CD4-positive, alpha-beta T cell (primary cell): ENCODE results near the gene RNF41. TPM values are rescaled to one million over a fixed set of nuclear protein-coding genes. Genes with fewer than 3 reads are reported as not detected.
A peak's percentile ranks its signal among the peaks of the same experiment; 100 is the strongest.

Source experiments
- ATAC-seq: fragments of 200-7000 bp; cut with Tn5 transposase; one replicate; pipeline ENCODE4 v1.10.0; 2022; ENCODE audit warnings: mild to moderate bottlenecking; ENCODE audit not compliant: poor library complexity
- CTCF ChIA-PET: fragments of 350-600 bp; sonication (Branson Sonifier 250); formaldehyde crosslinking; loops from one replicate; lab custom pipeline; 2021; ENCODE audit warnings: antibody characterized with exemption, inconsistent platforms; lab: Charles Lee
- POLR2A ChIA-PET: fragments of 350-600 bp; sonication (Branson Sonifier 250); formaldehyde crosslinking; loops from one replicate; lab custom pipeline; 2021; ENCODE audit warnings: antibody characterized with exemption, inconsistent platforms; lab: Charles Lee
- DNase-seq, 14 experiments: peaks; one replicate each; pipeline ENCODE4 v3.0.0-alpha.2; 2013 to 2020; ENCODE audit warnings: mixed read lengths in 2 of 14
- H3K27ac ChIP-seq, 2 donors: one replicate each; pipeline versions ENCODE4 v1.5.1 to v1.7.0; 2013; ENCODE audit warnings: low read length in 2 of 2, low read depth in 1 of 2, mild to moderate bottlenecking in 1 of 2
- H3K27me3 ChIP-seq, 2 experiments: 1 replicate in 1 of 2; 2 replicates in 1 of 2; pipeline versions ENCODE4 v1.6.1 to v1.7.0; 2013; ENCODE audit warnings: low read length in 2 of 2, control low read depth in 1 of 2, mild to moderate bottlenecking in 1 of 2, moderate library complexity in 1 of 2; ENCODE audit not compliant: insufficient read depth in 2 of 2, control insufficient read depth in 1 of 2
- H3K36me3 ChIP-seq: one replicate; pipeline ENCODE4 v1.6.1; 2013; ENCODE audit warnings: low read length, control low read depth; ENCODE audit not compliant: insufficient read depth
- H3K4me1 ChIP-seq: one replicate; pipeline ENCODE4 v1.6.1; 2013; ENCODE audit warnings: low read length, control low read depth; ENCODE audit not compliant: insufficient read depth
- H3K4me3 ChIP-seq: one replicate; pipeline ENCODE4 v1.5.1; 2013; ENCODE audit warnings: mild to moderate bottlenecking, low read length, moderate library complexity
- H3K9me3 ChIP-seq, 2 experiments: 1 replicate in 1 of 2; 2 replicates in 1 of 2; pipeline versions ENCODE4 v1.6.1 to v1.7.0; 2013; ENCODE audit warnings: low read length in 2 of 2, mild to moderate bottlenecking in 2 of 2, control low read depth in 1 of 2, moderate library complexity in 1 of 2; ENCODE audit not compliant: control insufficient read depth in 1 of 2, insufficient read depth in 1 of 2
- H3K27ac Mint-ChIP-seq: one replicate; pipeline ENCODE4 v1.8.0; 2020; ENCODE audit warnings: mixed read lengths
- H3K27me3 Mint-ChIP-seq: one replicate; pipeline ENCODE4 v1.8.0; 2021; ENCODE audit warnings: mixed read lengths
- H3K36me3 Mint-ChIP-seq: one replicate; pipeline ENCODE4 v1.8.0; 2021; ENCODE audit warnings: low read depth, mixed read lengths
- H3K4me1 Mint-ChIP-seq: one replicate; pipeline ENCODE4 v1.8.0; 2021; ENCODE audit warnings: low read depth, mixed read lengths
- H3K4me3 Mint-ChIP-seq: one replicate; pipeline ENCODE4 v1.8.0; 2020; ENCODE audit warnings: mild to moderate bottlenecking, mixed read lengths
- H3K9me3 Mint-ChIP-seq: one replicate; pipeline ENCODE4 v1.8.0; 2020; ENCODE audit warnings: mixed read lengths
- intact Hi-C, 2 experiments: fragments of 100-400 bp; cut with DNase I in 1 of 2; cut with micrococcal nuclease in 1 of 2; formaldehyde crosslinking; loops; one replicate each; pipeline versions ENCODE4 v1.15.1 to v1.9.0; 2023 to 2025; cut with DNase I, micrococcal nuclease
- total RNA-seq, 174 experiments: library from RNA in 2 of 174; stranded (reverse) in 2 of 174; gene quantifications; one replicate each; pipeline ENCODE4 v1.2.3 and lab custom pipeline; 2021 to 2026
- TF ChIP-seq, protein P1 (sequence below): fragments of 200-600 bp; IDR thresholded peaks from one replicate; pipeline ENCODE4 v1.8.0; 2022; ENCODE audit warnings: antibody characterized with exemption, mild to moderate bottlenecking

RNF41 gene
- total RNA-seq, 2 experiments from 2014 or later: 28.0 to 32.4 TPM

DNA sequence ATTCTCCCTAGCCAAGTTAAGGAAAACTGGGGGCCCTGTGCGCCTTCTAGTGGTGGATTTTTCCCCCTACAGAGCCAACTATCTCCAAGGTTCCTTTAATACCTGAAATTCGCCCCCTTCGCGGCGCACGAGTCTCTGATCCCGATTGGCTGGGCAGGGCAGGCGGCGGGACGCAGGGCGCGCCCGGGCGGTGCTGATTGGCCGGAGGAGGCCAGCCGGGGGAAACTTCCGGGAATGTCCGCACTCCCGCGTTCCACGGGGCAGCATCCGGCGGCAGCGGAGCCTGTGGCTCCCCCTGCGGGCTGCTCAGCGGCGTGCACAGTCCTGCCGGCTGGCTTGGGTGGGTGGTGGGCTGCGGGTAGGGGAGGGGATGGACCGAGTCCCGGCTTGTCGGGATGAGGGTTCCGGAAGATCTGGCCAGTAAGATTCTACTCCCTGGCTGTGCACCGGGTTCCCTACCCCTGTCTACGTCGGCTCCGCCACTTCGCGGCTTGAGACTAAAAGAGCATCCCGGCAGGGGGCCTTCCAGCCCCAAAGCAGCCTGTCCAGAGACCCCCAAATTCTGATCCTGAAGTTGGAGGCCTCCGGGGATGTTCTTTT, 2.5 kb upstream of the RNF41 start, which contains the start of gene NABP2:
Gene NABP2 (plus strand): TSS at position 241 of the 600 bp plus-strand sequence. CDS start 515 bp downstream, outside the sequence.
- TF ChIP-seq, protein P1, sequence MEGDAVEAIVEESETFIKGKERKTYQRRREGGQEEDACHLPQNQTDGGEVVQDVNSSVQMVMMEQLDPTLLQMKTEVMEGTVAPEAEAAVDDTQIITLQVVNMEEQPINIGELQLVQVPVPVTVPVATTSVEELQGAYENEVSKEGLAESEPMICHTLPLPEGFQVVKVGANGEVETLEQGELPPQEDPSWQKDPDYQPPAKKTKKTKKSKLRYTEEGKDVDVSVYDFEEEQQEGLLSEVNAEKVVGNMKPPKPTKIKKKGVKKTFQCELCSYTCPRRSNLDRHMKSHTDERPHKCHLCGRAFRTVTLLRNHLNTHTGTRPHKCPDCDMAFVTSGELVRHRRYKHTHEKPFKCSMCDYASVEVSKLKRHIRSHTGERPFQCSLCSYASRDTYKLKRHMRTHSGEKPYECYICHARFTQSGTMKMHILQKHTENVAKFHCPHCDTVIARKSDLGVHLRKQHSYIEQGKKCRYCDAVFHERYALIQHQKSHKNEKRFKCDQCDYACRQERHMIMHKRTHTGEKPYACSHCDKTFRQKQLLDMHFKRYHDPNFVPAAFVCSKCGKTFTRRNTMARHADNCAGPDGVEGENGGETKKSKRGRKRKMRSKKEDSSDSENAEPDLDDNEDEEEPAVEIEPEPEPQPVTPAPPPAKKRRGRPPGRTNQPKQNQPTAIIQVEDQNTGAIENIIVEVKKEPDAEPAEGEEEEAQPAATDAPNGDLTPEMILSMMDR: peak; percentile 88
- Histone ChIP-seq H3K27ac (peak within 1 kb of the TSS; percentile 60 to 81), H3K36me3 (peaks cover 2% of the 10 kb centered on the region), H3K4me3 (peak within 1 kb of the TSS; percentile 70), H3K9me3 (no peaks in the 10 kb centered on the region), H3K4me1 (peaks cover 56% of the 10 kb centered on the region), H3K27me3 (no peaks in the 10 kb centered on the region)
- H3K9me3 Mint-ChIP-seq: no peaks in the 10 kb centered on the region
- POLR2A ChIA-PET: no interaction called here
- H3K4me1 Mint-ChIP-seq: peaks cover 48% of the 10 kb centered on the region
- H3K36me3 Mint-ChIP-seq: peaks cover 21% of the 10 kb centered on the region
- H3K4me3 Mint-ChIP-seq: peak within 1 kb of the TSS; percentile 98
- CTCF ChIA-PET: interaction anchor here (1.7 to 4.8 kb wide), 4 partner anchors 18 to 34 kb away, joined by 7 to 31 read pairs (median 17); partner anchors contain the start of gene SMARCC2
- no peaks in the 10 kb centered on the region for H3K27me3 Mint-ChIP-seq
- peak within 1 kb of the TSS; percentile 100 for H3K27ac Mint-ChIP-seq
- ATAC-seq (peak; percentile 66), DNase-seq (peak; percentile 73 to 96 (median 88))
- intact Hi-C loops: loop anchor here (1.0 to 10.0 kb wide), 7 partner anchors 31 to 485 kb away; partner anchors contain the start of genes ANKRD52 (in 1 of the 2) and RPS26 (in 1 of the 2)

- H3K4me3 Mint-ChIP-seq: peak overlapping the region; percentile 98
- CTCF ChIA-PET: interaction anchor here (0.7 to 4.8 kb wide), 5 partner anchors 18 to 267 kb away, joined by 3 to 31 read pairs (median 15); partner anchors contain the start of gene SMARCC2
- POLR2A ChIA-PET: interaction anchor here (4.1 kb wide), 1 partner anchor 105 kb away, joined by 62 read pairs; the partner anchor contains the start of gene ZC3H10
Observed at GRCh38 chr12:56223571-56224101, 1.9 kb upstream of the RNF41 start.

DNA sequence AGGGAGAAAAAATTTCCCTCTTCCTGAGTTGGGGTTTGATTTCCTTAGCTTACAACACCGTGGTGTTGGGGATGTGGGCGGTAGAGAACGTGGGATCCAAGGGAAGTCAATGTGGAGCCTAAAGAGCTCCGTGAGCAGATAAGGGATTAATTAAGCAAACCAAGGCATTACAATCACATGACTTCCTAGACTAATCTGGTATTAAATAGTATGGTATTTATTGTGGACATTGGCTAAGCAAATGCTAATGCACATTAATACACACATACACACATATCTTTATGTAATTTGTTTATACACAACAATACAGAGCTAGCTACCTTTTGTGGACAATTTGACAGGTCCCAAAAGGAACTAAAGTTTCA, 791 bp upstream of the RNF41 start:
- Histone ChIP-seq H3K4me3 (peak overlapping the region; percentile 83), H3K27ac (peak overlapping the region; percentile 97 to 98), H3K9me3 (no peaks in the 10 kb centered on the region), H3K4me1 (peaks cover 56% of the 10 kb centered on the region), H3K27me3 (no peaks in the 10 kb centered on the region), H3K36me3 (peaks cover 2% of the 10 kb centered on the region)
- TF ChIP-seq, protein P1: no peak
- H3K9me3 Mint-ChIP-seq: no peaks in the 10 kb centered on the region
- peak overlapping the region; percentile 100 for H3K27ac Mint-ChIP-seq
- no peak for ATAC-seq
- H3K27me3 Mint-ChIP-seq: no peaks in the 10 kb centered on the region
- intact Hi-C loops: loop anchor here (5.0 to 10.0 kb wide), 2 partner anchors 35 to 178 kb away; partner anchors contain the start of genes ANKRD52 (in 1 of the 2) and RPS26 (in 1 of the 2)
- no peak for DNase-seq
- peaks cover 21% of the 10 kb centered on the region for H3K36me3 Mint-ChIP-seq
- CTCF ChIA-PET: interaction anchor here (0.7 to 4.8 kb wide), 10 partner anchors 17 to 175 kb away, joined by 3 to 31 read pairs (median 8); partner anchors contain the start of genes ANKRD52, COQ10A, SMARCC2 and ZC3H10
- POLR2A ChIA-PET: interaction anchor here (0.6 to 4.1 kb wide), 30 partner anchors 16 to 478 kb away, joined by 3 to 62 read pairs (median 6); partner anchors contain the start of genes ANKRD52, CNPY2, COQ10A and DNAJC14
- H3K4me1 Mint-ChIP-seq: peaks cover 48% of the 10 kb centered on the region
- H3K4me3 Mint-ChIP-seq: peak overlapping the region; percentile 98

More at GRCh38 chr12:56223571-56224101, 1.9 kb upstream of the RNF41 start:
- Histone ChIP-seq H3K4me1 (peaks cover 56% of the 10 kb centered on the region), H3K36me3 (no peaks in the 10 kb centered on the region), H3K27me3 (no peaks in the 10 kb centered on the region), H3K4me3 (peak overlapping the region; percentile 70), H3K27ac (peak overlapping the region; percentile 60 to 80), H3K9me3 (no peaks in the 10 kb centered on the region)
- TF ChIP-seq, protein P1: no peak
- peaks cover 48% of the 10 kb centered on the region for H3K4me1 Mint-ChIP-seq
- ATAC-seq (no peak), DNase-seq (peak in 1 of 14 experiments; percentile 11)
- intact Hi-C loops: loop anchor here (1.0 to 10.0 kb wide), 7 partner anchors 30 to 485 kb away; partner anchors contain the start of genes ANKRD52 (in 1 of the 2) and RPS26 (in 1 of the 2)
- H3K27ac Mint-ChIP-seq: peak overlapping the region; percentile 100
- H3K9me3 Mint-ChIP-seq: no peaks in the 10 kb centered on the region
- H3K36me3 Mint-ChIP-seq: peaks cover 21% of the 10 kb centered on the region
- H3K27me3 Mint-ChIP-seq: no peaks in the 10 kb centered on the region
